Right atrium auricular region (tissue), 2 donors: ENCODE results near the gene ELP2. TPM values are rescaled to one million over a fixed set of nuclear protein-coding genes. Genes with fewer than 3 reads are reported as not detected.
"Not testable (repeated sequence)": the region's sequence is repeated elsewhere in the genome, so short reads cannot be mapped to it uniquely, and the experiment has no call there.

Experiments used
- DNase-seq: peaks from one replicate; pipeline ENCODE4 v3.0.0-alpha.2; 2019; ENCODE audit warnings: low spot score
- H3K27ac ChIP-seq, 2 donors: fragments of 200-600 bp; sonication (generic); 1 replicate in 1 of 2; 2 replicates in 1 of 2; pipeline ENCODE4 v1.5.1; 2016 to 2019
- H3K27me3 ChIP-seq, 2 donors: fragments of 200-600 bp; sonication (generic); one replicate each; pipeline versions ENCODE4 v1.5.1 to v1.6.0; 2017 to 2019
- H3K36me3 ChIP-seq: fragments of 200-600 bp; sonication (generic); one replicate; pipeline ENCODE4 v1.5.1; 2016
- H3K4me1 ChIP-seq, 2 donors: fragments of 200-600 bp; sonication (generic); one replicate each; pipeline versions ENCODE4 v1.5.1 to v1.6.0; 2017 to 2019
- H3K4me3 ChIP-seq, 2 donors: fragments of 200-600 bp; sonication (generic); 1 replicate in 1 of 2; 2 replicates in 1 of 2; pipeline ENCODE4 v1.5.1; 2017 to 2019; ENCODE audit warnings: mild to moderate bottlenecking in 1 of 2, moderate library complexity in 1 of 2
- H3K9me3 ChIP-seq, 2 donors: fragments of 200-600 bp; sonication (generic); one replicate each; pipeline ENCODE4 v1.5.1; 2019
- total RNA-seq, 2 donors: library from RNA; depleted of rRNA; stranded (reverse); fragments of >200 nt; gene quantifications; one replicate each; pipeline ENCODE4 v1.1.0, GENCODE V29; 2016
- TF ChIP-seq, protein P1 (sequence below), 2 donors: fragments of 200-600 bp; sonication (generic); IDR thresholded peaks; one replicate each; pipeline ENCODE4 v1.5.1; 2019; ENCODE audit warnings: antibody characterized with exemption in 2 of 2

Gene ELP2
- 10 to 100 TPM; 21.7 to 31.4 TPM for total RNA-seq

DNA sequence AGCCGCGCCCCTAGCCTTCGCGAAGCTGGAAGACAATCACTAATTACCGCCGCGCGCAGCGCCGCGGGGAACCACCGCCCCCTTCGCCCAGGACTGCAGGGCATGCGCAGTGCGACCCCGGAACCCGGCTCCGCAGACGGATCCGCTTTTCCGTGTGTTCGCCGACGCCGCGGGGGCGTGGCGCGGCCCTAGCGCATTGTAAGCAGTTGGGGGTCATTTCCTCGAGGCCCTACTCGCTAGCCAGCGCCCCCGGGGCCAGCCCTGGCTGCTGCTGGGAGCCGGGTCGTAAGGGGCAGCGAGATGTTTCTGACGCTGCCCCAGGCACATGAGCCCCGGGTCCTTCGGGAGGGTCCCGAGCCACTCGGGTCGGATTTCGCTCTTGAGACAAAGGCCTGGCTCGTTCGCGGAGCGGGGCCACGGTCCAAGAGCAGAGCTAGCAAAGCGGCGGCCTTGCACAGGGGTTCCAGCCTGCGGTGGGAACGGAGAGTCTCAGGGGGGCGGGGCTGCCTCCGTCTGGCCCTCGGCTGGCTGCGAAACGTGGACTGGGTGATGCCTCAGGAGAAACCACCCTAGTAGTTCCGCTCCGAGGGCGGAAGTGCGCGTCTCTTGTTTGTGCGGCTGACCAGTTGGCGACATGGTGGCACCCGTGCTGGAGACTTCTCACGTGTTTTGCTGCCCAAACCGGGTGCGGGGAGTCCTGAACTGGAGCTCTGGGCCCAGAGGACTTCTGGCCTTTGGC is at the start of gene ELP2, which contains the start of gene SLC39A6:
Gene ELP2, plus strand, starts transcription at position 600 of the 739 bp plus-strand sequence. Its CDS starts 35 bp downstream, at position 635.
Gene SLC39A6, minus strand, starts transcription at position 41 of the 739 bp plus-strand sequence. CDS start 2,333 bp downstream, outside the sequence.
- H3K4me3 ChIP-seq: peak within 1 kb of the TSS; percentile 59 to 83
- TF ChIP-seq, protein P1, sequence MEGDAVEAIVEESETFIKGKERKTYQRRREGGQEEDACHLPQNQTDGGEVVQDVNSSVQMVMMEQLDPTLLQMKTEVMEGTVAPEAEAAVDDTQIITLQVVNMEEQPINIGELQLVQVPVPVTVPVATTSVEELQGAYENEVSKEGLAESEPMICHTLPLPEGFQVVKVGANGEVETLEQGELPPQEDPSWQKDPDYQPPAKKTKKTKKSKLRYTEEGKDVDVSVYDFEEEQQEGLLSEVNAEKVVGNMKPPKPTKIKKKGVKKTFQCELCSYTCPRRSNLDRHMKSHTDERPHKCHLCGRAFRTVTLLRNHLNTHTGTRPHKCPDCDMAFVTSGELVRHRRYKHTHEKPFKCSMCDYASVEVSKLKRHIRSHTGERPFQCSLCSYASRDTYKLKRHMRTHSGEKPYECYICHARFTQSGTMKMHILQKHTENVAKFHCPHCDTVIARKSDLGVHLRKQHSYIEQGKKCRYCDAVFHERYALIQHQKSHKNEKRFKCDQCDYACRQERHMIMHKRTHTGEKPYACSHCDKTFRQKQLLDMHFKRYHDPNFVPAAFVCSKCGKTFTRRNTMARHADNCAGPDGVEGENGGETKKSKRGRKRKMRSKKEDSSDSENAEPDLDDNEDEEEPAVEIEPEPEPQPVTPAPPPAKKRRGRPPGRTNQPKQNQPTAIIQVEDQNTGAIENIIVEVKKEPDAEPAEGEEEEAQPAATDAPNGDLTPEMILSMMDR (IDR thresholded peaks at IDR 0.05): peak in 1 of 2 donors; percentile 19
- H3K27ac ChIP-seq: peak within 1 kb of the TSS; percentile 97 to 99
- no peaks in the 10 kb centered on the region for H3K27me3 ChIP-seq
- no peaks in the 10 kb centered on the region for H3K9me3 ChIP-seq
- peak; percentile 98 for DNase-seq
- peaks cover 0 to 37% of the 10 kb centered on the region in 2 donors for H3K4me1 ChIP-seq
- no peaks in the 10 kb centered on the region for H3K36me3 ChIP-seq

DNA sequence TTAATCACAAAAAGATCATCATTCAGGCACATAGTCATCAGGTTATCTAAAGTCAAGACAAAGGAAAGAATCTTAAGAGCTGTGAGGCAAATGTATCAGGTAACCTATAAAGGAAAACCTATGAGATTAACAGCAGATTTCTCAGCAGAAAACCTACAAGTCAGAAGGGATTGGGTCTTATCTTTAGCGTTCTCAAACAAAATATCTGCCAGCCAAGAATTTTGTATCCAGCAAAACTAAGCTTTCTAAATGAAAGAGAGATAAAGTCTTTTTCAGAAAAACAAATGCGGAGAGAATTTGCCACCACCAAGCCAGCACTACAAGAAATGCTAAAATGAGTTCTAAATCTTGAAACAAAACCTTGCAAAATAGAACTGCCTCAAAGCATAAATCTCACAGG is 48.6 kb upstream of the ELP2 start:
- H3K36me3 ChIP-seq, H3K4me1 ChIP-seq, H3K27me3 ChIP-seq, DNase-seq, H3K4me3 ChIP-seq, H3K27ac ChIP-seq: not testable (repeated sequence)
- peaks cover 0 to 15% of the 10 kb centered on the region in 2 donors for H3K9me3 ChIP-seq

DNA sequence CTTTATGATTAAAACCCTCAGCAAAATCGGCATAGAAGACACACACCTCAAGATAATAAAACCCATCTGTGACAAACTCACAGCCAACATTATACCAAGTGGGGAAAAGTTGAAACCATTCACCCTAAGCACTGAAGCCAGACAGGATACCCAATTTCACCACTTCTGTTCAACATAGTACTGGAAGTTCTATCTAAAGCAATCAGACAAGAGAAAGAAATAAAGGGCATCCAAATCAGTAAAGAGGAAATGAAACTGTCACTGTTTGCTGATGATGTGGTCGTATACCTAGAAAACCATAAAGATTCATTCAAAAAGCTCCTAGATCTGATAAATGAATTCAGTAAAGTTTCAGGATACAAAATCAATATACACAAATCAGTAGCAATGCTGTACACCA is 46.0 kb upstream of the ELP2 start:
- Histone ChIP-seq H3K4me3 (no peak overlapping the region), H3K36me3 (no peaks in the 10 kb centered on the region), H3K9me3 (peaks cover 0 to 15% of the 10 kb centered on the region in 2 donors), H3K4me1 (no peaks in the 10 kb centered on the region), H3K27ac (no peak overlapping the region), H3K27me3 (no peaks in the 10 kb centered on the region)
- TF ChIP-seq, protein P1 (IDR thresholded peaks at IDR 0.05): no peak
- no peak for DNase-seq

- TF ChIP-seq, protein P1 (IDR thresholded peaks at IDR 0.05): no peak
- no peak for DNase-seq
- no peak overlapping the region for H3K4me3 ChIP-seq
Observed at GRCh38 chr18:36085195-36085594, 44.5 kb upstream of the ELP2 start.

DNA sequence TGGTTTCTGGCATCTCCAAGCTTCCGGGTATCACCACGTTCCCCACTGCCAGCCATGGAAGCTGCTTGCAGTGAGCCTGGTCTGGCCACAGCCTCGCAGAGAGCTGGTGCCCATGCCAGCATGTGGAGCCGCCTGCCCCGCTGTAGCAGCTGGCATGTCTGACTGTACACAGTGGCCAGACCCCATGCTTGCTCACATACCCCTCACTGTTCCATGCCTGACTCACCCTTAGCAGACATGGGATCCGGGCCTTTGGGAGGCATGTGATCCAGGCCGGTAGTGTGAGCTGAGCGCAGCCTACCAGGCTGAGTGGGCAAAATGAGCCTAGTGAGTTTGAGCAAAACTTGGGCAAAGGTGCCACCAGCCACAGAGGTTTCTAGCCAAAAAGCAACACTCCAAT is 43.5 kb upstream of the ELP2 start:
- no peaks in the 10 kb centered on the region for H3K4me1 ChIP-seq
- TF ChIP-seq, protein P1 (IDR thresholded peaks at IDR 0.05): no peak
- H3K9me3 ChIP-seq: peaks cover 0 to 1% of the 10 kb centered on the region in 2 donors
- H3K27ac ChIP-seq: no peak overlapping the region
- no peak overlapping the region for H3K4me3 ChIP-seq
- DNase-seq: no peak
- H3K36me3 ChIP-seq: no peaks in the 10 kb centered on the region
- H3K27me3 ChIP-seq: no peaks in the 10 kb centered on the region

More at GRCh38 chr18:36085195-36085594, 44.5 kb upstream of the ELP2 start:
- Histone ChIP-seq H3K4me1 (no peaks in the 10 kb centered on the region), H3K9me3 (peaks cover 0 to 11% of the 10 kb centered on the region in 2 donors), H3K36me3 (no peaks in the 10 kb centered on the region), H3K27me3 (no peaks in the 10 kb centered on the region), H3K27ac (no peak overlapping the region)

- H3K4me3 ChIP-seq: no peak overlapping the region
- H3K4me1 ChIP-seq: no peaks in the 10 kb centered on the region
- DNase-seq: no peak
- no peaks in the 10 kb centered on the region for H3K27me3 ChIP-seq
- H3K36me3 ChIP-seq: no peaks in the 10 kb centered on the region
- H3K27ac ChIP-seq: no peak overlapping the region
- no peaks in the 10 kb centered on the region for H3K9me3 ChIP-seq
- TF ChIP-seq, protein P1 (IDR thresholded peaks at IDR 0.05): no peak
Observed at GRCh38 chr18:36088256-36088655, 41.4 kb upstream of the ELP2 start.
